Spleen (tissue), 11 donors: Measurements from ENCODE around the gene ZNF644. TPM values are rescaled to one million over a fixed set of nuclear protein-coding genes. Genes with fewer than 3 reads are reported as not detected.

Experiments
- DNase-seq: peaks from one replicate; pipeline ENCODE4 v3.0.0-alpha.2; 2020
- H3K27ac ChIP-seq, 8 donors: fragments of 200-600 bp; sonication (generic) in 7 of 8; 1 replicate in 4 of 8; 2 replicates in 4 of 8; pipeline versions ENCODE4 v1.5.0 to v1.8.0; 2016 to 2021; ENCODE audit warnings: inconsistent platforms in 4 of 8, mild to moderate bottlenecking in 4 of 8, moderate library complexity in 1 of 8
- H3K27me3 ChIP-seq, 7 donors: fragments of 200-600 bp; sonication (generic) in 6 of 7; replicated peaks in 1 of 7; 1 replicate in 4 of 7; 2 replicates in 3 of 7; pipeline versions ENCODE4 v1.5.0 to v1.8.0; 2016 to 2021; ENCODE audit warnings: inconsistent platforms in 3 of 7, mild to moderate bottlenecking in 1 of 7
- H3K36me3 ChIP-seq, 6 donors: fragments of 200-600 bp; sonication (generic) in 5 of 6; 1 replicate in 4 of 6; 2 replicates in 2 of 6; pipeline versions ENCODE4 v1.5.0 to v1.8.0; 2016 to 2021; ENCODE audit warnings: inconsistent platforms in 2 of 6
- H3K4me1 ChIP-seq, 6 donors: fragments of 200-600 bp; sonication (generic) in 5 of 6; 1 replicate in 3 of 6; 2 replicates in 3 of 6; pipeline versions ENCODE4 v1.5.0 to v1.8.0; 2016 to 2021; ENCODE audit warnings: inconsistent platforms in 3 of 6
- H3K4me3 ChIP-seq, 8 donors: fragments of 200-600 bp; sonication (generic) in 7 of 8; 1 replicate in 4 of 8; 2 replicates in 4 of 8; pipeline versions ENCODE4 v1.5.0 to v1.8.0; 2016 to 2021; ENCODE audit warnings: inconsistent platforms in 4 of 8, mild to moderate bottlenecking in 4 of 8, moderate library complexity in 2 of 8
- H3K9me3 ChIP-seq, 8 donors: fragments of 200-600 bp; sonication (generic) in 7 of 8; 1 replicate in 4 of 8; 2 replicates in 4 of 8; pipeline versions ENCODE4 v1.5.0 to v1.8.0; 2016 to 2021; ENCODE audit warnings: inconsistent platforms in 4 of 8
- CTCF ChIP-seq, 11 experiments: fragments of 200-600 bp in 7 of 11; fragments of 450-650 bp in 4 of 11; sonication (generic) in 4 of 11; IDR thresholded peaks in 8 of 11; conservative IDR thresholded peaks in 3 of 11; 1 replicate in 7 of 11; 2 replicates in 4 of 11; pipeline versions ENCODE4 v1.4.0 to v1.8.0; 2016 to 2021; ENCODE audit warnings: antibody characterized with exemption in 11 of 11, inconsistent platforms in 4 of 11, mild to moderate bottlenecking in 1 of 11
- POLR2A ChIP-seq, 3 donors: fragments of 450-650 bp; IDR thresholded peaks; one replicate each; pipeline ENCODE4 v1.5.1; 2017; ENCODE audit warnings: antibody characterized with exemption in 3 of 3, mild to moderate bottlenecking in 1 of 3
- POLR2AphosphoS5 ChIP-seq, 3 donors: sonication (generic); formaldehyde crosslinking; IDR thresholded peaks; one replicate each; pipeline ENCODE4 v1.5.1; 2017; ENCODE audit warnings: antibody characterized with exemption in 3 of 3
- WGBS, 5 donors: extraction: QIAGEN DNeasy Blood & Tissue Kit in 3 of 5; methylation state at CpG; one replicate each; pipeline versions ENCODE4 v1.1.5 to v1.1.7; 2013 to 2018; 5-methylcytosine and 5-hydroxymethylcytosine counted together
- intact Hi-C: fragments of 100-400 bp; cut with DNase I; formaldehyde crosslinking; loops from one replicate; pipeline ENCODE4 v1.15.0; 2023; ENCODE audit warnings: low total_unique reads
- polyA plus RNA-seq, 3 donors: library from polyadenylated mRNA; stranded (reverse); fragments of 200-250 nt; gene quantifications; one replicate each; pipeline ENCODE4 v1.2.1, GENCODE V29; 2013
- total RNA-seq, 7 donors: library from RNA; depleted of rRNA in 3 of 7; stranded (reverse); fragments of >200 nt in 3 of 7; fragmentation: NEBNext Ultra II Directional in 4 of 7; extraction: Animal tissue kit (Norgen Biotek cat#: 25700) in 4 of 7; gene quantifications; one replicate each; pipeline versions ENCODE4 v1.1.0 to v1.2.1, GENCODE V29; 2016 to 2021
- donor health status: healthy with polysubstance abuse.
- donor health status: DM: no; HTN: no; CAD: no; lungs with moderate emphysema.
- donor health status: DM: no; HTN: no; CAD: no.
- donor health status: Bipolar disorder and iron deficiency.
- donor health status: healthy.
- donor health status: DM: no; HTN: no; CAD: no.
- donor health status: DM: yes; HTN: yes; CAD: no.

The ZNF644 gene
- total and polyA plus RNA-seq, 10 donors = 21.6 to 89.6 (median 70.5) TPM

GRCh38 chr1:90987841-90988240 is 34.0 kb downstream of the ZNF644 start:
- no peak for DNase-seq
- WGBS, 5 donors = 88 to 96% (median 91%) methylated on average over 2 of the region's 2 CpGs
- Histone ChIP-seq H3K27me3 (no peaks in the 10 kb centered on the region), H3K4me3 (no peak overlapping the region), H3K36me3 (peaks cover 0 to 17% (median 0%) of the 10 kb centered on the region in 6 donors), H3K9me3 (peaks cover 0 to 26% (median 15%) of the 10 kb centered on the region in 8 donors), H3K27ac (no peak overlapping the region), H3K4me1 (peaks cover 8 to 87% (median 45%) of the 10 kb centered on the region in 6 donors)
- TF ChIP-seq CTCF (IDR thresholded peaks at IDR 0.05 in 8 of 11, conservative IDR thresholded peaks at IDR 0.05 in 3 of 11) = no peak
- TF ChIP-seq POLR2AphosphoS5 (IDR thresholded peaks at IDR 0.05) = no peak
- TF ChIP-seq POLR2A (IDR thresholded peaks at IDR 0.05) = no peak
- intact Hi-C loops = no loop called here

GRCh38 chr1:90986953-90987352 is 34.9 kb downstream of the ZNF644 start:
- peaks cover 8 to 79% (median 45%) of the 10 kb centered on the region in 6 donors for H3K4me1 ChIP-seq
- no peak for TF ChIP-seq CTCF (IDR thresholded peaks at IDR 0.05 in 8 of 11, conservative IDR thresholded peaks at IDR 0.05 in 3 of 11)
- no peak for TF ChIP-seq POLR2AphosphoS5 (IDR thresholded peaks at IDR 0.05)
- TF ChIP-seq POLR2A (IDR thresholded peaks at IDR 0.05) = no peak
- no peak overlapping the region for H3K27ac ChIP-seq
- H3K27me3 ChIP-seq = no peaks in the 10 kb centered on the region
- 63 to 77% (median 65%) methylated on average over 2 of the region's 2 CpGs for WGBS, 5 donors
- H3K36me3 ChIP-seq = peaks cover 0 to 17% (median 0%) of the 10 kb centered on the region in 6 donors
- DNase-seq = no peak
- H3K9me3 ChIP-seq = peaks cover 0 to 26% (median 15%) of the 10 kb centered on the region in 8 donors
- intact Hi-C loops = no loop called here
- H3K4me3 ChIP-seq = no peak overlapping the region

- Histone ChIP-seq H3K9me3 (no peaks in the 10 kb centered on the region), H3K4me3 (no peak overlapping the region), H3K36me3 (peaks cover 0 to 57% (median 13%) of the 10 kb centered on the region in 6 donors), H3K4me1 (peaks cover 0 to 27% (median 1%) of the 10 kb centered on the region in 6 donors), H3K27me3 (no peaks in the 10 kb centered on the region), H3K27ac (no peak overlapping the region)
- DNase-seq = no peak
- 85 to 100% (median 90%) methylated on average over 1 of the region's 1 CpG for WGBS, 5 donors
- TF ChIP-seq CTCF (IDR thresholded peaks at IDR 0.05 in 8 of 11, conservative IDR thresholded peaks at IDR 0.05 in 3 of 11) (no peak), POLR2A (IDR thresholded peaks at IDR 0.05) (no peak), POLR2AphosphoS5 (IDR thresholded peaks at IDR 0.05) (no peak)
- intact Hi-C loops = no loop called here
Measured at GRCh38 chr1:90977522-90977921, 44.3 kb downstream of the ZNF644 start.

GRCh38 chr1:90973897-90974798 is 47.7 kb downstream of the ZNF644 start:
- 94 to 98% (median 97%) methylated on average over 5 of the region's 5 CpGs for WGBS, 5 donors
- Histone ChIP-seq H3K27ac (no peak overlapping the region), H3K36me3 (peaks cover 0 to 44% (median 14%) of the 10 kb centered on the region in 6 donors), H3K4me3 (no peak overlapping the region), H3K9me3 (no peaks in the 10 kb centered on the region), H3K27me3 (no peaks in the 10 kb centered on the region), H3K4me1 (peaks cover 0 to 38% (median 5%) of the 10 kb centered on the region in 6 donors)
- no peak for DNase-seq
- TF ChIP-seq POLR2AphosphoS5 (IDR thresholded peaks at IDR 0.05) = no peak
- no peak for TF ChIP-seq POLR2A (IDR thresholded peaks at IDR 0.05)
- TF ChIP-seq CTCF (IDR thresholded peaks at IDR 0.05 in 8 of 11, conservative IDR thresholded peaks at IDR 0.05 in 3 of 11) = no peak
- intact Hi-C loops = no loop called here
